ENCODE data around the gene NFIA. TPM values are rescaled to one million over a fixed set of nuclear protein-coding genes. Genes with fewer than 3 reads are reported as not detected.
A peak's percentile ranks its signal among the peaks of the same experiment; 100 is the strongest.

Gene NFIA
- total and polyA plus RNA-seq, 10 of the 15 experiments (the other 5 are each of a cell fraction or from before 2014, with no cell fraction given), result 0.10 to 0.16 TPM; not detected in 8

DNA sequence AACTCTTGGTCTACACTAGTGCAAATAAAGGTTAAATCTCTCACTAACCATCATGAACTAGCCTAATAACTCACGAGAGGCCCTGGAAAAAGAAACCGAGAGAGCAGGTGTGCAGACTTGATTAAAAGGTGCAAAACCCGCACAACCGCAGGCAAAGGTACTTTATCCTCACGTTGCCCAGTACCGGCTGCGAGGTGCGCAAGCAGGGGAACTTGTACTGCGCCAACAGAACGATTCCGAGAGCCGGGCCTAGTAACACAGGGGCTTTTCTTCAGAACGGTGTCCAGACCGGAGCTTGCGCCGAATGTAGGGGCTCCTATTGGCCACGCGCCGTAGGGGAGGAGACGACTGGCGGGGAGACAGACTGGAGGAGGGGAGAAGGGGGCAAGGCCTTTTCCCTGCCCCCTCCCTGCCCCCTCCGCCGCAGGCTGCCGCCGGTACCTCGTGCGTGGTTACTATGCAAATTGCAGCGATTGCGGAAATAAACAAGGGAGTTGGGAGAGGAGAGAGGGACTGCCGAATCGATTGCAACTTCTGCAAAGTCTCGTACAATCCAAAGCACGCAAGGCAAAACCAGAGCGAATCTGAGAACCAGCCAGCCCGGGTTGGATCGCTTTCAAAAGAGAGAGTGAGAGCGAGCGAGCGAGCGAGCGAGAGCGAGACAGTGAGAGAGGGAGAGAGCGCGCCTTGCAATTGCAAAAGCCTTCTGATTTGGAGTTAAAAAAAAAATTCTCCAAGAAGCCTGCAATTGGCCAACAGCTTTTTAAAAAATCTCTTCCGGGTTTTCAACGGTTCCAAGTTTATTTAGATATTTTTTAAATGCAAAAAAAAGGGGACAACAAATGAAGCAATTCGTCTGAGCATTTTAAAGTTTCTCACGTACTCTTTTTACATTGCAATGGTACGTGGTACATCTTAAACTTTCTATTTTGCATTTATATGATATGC lies 5.4 kb upstream of the NFIA start (continued):
- TF ChIP-seq RUNX3 (IDR thresholded peaks at IDR 0.05; ENCODE audit: low read length) (peak; percentile 3; the same call in 1 of the 2 replicates), BCL11A (IDR thresholded peaks at IDR 0.05; ENCODE audit: low read depth, low read length) (peak; percentile 12; the same call in 1 of the 2 replicates), JUNB (IDR thresholded peaks at IDR 0.05) (no peak), NRF1 (conservative IDR thresholded peaks at IDR 0.05; ENCODE audit: low read depth, low read length) (0 out of 2 replicates have a peak, but pooled peaks have one; percentile 23), FOXK2 (IDR thresholded peaks at IDR 0.05) (peak; percentile 55), EP300 (IDR thresholded peaks at IDR 0.05; ENCODE audit: borderline replicate concordance in 1 of 2, control insufficient read depth in 1 of 2, low read depth in 2 of 2, low read length in 2 of 2) (peak; percentile 34 to 44; a peak in 1 of 4 replicates), EED (IDR thresholded peaks at IDR 0.05; ENCODE audit: low read depth) (no peak), STAT3 (IDR thresholded peaks at IDR 0.05; ENCODE audit: low read depth, low read length) (no peak), CHD2 (IDR thresholded peaks at IDR 0.05; ENCODE audit: borderline replicate concordance, low read depth, low read length) (peak; percentile 83), MTA2 (IDR thresholded peaks at IDR 0.05; ENCODE audit: low read depth) (peak; percentile 62; the same call in 1 of the 2 replicates), NFYB (IDR thresholded peaks at IDR 0.05; ENCODE audit: insufficient read depth, low read depth, low read length) (0 out of 2 replicates have a peak, but pooled peaks have one; percentile 11), NR2F1 (conservative IDR thresholded peaks at IDR 0.05) (peak; percentile 18; the same call in 1 of the 2 replicates), BHLHE40 (IDR thresholded peaks at IDR 0.05; ENCODE audit: borderline replicate concordance in 1 of 2, low read depth in 2 of 2, low read length in 1 of 2) (peak; percentile 69 to 70; a peak in 2 of 4 replicates), MYC (IDR thresholded peaks at IDR 0.05; ENCODE audit: insufficient read depth, insufficient read length, insufficient replicate concordance, low read length, severe bottlenecking) (no peak), NBN (IDR thresholded peaks at IDR 0.05) (0 out of 2 replicates have a peak, but pooled peaks have one; percentile 28), GATAD2B (conservative IDR thresholded peaks at IDR 0.05; ENCODE audit: low read depth) (0 out of 2 replicates have a peak, but pooled peaks have one; percentile 28), CREM (IDR thresholded peaks at IDR 0.05; ENCODE audit: low read depth) (no peak), ETV6 (conservative IDR thresholded peaks at IDR 0.05 in 1 of 2, IDR thresholded peaks at IDR 0.05 in 1 of 2; ENCODE audit: borderline replicate concordance in 1 of 2, low read depth in 1 of 2) (no peak), HDAC2 (IDR thresholded peaks at IDR 0.05) (no peak), TCF12 (IDR thresholded peaks at IDR 0.05; ENCODE audit: low read depth, low read length) (peak; percentile 51; the same call in 1 of the 2 replicates), ZNF622 (IDR thresholded peaks at IDR 0.05) (no peak)
- TF ChIP-seq, protein P1, sequence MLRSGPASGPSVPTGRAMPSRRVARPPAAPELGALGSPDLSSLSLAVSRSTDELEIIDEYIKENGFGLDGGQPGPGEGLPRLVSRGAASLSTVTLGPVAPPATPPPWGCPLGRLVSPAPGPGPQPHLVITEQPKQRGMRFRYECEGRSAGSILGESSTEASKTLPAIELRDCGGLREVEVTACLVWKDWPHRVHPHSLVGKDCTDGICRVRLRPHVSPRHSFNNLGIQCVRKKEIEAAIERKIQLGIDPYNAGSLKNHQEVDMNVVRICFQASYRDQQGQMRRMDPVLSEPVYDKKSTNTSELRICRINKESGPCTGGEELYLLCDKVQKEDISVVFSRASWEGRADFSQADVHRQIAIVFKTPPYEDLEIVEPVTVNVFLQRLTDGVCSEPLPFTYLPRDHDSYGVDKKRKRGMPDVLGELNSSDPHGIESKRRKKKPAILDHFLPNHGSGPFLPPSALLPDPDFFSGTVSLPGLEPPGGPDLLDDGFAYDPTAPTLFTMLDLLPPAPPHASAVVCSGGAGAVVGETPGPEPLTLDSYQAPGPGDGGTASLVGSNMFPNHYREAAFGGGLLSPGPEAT (IDR thresholded peaks at IDR 0.05; ENCODE audit: low read depth), result peak; percentile 31; the same call in 1 of the 2 replicates
- TF ChIP-seq, protein P2, sequence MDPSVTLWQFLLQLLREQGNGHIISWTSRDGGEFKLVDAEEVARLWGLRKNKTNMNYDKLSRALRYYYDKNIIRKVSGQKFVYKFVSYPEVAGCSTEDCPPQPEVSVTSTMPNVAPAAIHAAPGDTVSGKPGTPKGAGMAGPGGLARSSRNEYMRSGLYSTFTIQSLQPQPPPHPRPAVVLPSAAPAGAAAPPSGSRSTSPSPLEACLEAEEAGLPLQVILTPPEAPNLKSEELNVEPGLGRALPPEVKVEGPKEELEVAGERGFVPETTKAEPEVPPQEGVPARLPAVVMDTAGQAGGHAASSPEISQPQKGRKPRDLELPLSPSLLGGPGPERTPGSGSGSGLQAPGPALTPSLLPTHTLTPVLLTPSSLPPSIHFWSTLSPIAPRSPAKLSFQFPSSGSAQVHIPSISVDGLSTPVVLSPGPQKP (IDR thresholded peaks at IDR 0.05; ENCODE audit: low read depth, low read length), result no peak
- TF ChIP-seq, protein P3, sequence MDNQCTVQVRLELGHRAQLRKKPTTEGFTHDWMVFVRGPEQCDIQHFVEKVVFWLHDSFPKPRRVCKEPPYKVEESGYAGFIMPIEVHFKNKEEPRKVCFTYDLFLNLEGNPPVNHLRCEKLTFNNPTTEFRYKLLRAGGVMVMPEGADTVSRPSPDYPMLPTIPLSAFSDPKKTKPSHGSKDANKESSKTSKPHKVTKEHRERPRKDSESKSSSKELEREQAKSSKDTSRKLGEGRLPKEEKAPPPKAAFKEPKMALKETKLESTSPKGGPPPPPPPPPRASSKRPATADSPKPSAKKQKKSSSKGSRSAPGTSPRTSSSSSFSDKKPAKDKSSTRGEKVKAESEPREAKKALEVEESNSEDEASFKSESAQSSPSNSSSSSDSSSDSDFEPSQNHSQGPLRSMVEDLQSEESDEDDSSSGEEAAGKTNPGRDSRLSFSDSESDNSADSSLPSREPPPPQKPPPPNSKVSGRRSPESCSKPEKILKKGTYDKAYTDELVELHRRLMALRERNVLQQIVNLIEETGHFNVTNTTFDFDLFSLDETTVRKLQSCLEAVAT (IDR thresholded peaks at IDR 0.05), result peak; percentile 54; the same call in 1 of the 2 replicates

Data from GM12878 (cell line).